Trophoblast cell (in vitro differentiated cells and primary cell): ENCODE results near the gene DYNC2H1.
"Not testable (repeated sequence)": the region's sequence is repeated elsewhere in the genome, so short reads cannot be mapped to it uniquely, and the experiment has no call there.

Experiments used
- DNase-seq, 2 donors: peaks; one replicate each; pipeline ENCODE4 v3.0.0-alpha.2; 2016
- H2AFZ ChIP-seq: 2 replicates; pipeline ENCODE4 v1.6.1; 2013; ENCODE audit warnings: low read length, moderate library complexity, mild to moderate bottlenecking; ENCODE audit not compliant: insufficient read depth, poor library complexity
- H2AK5ac ChIP-seq: 2 replicates; pipeline ENCODE4 v1.6.1; 2013; ENCODE audit warnings: mild to moderate bottlenecking, low read length
- H2BK120ac ChIP-seq: 2 replicates; pipeline ENCODE4 v1.6.1; 2013; ENCODE audit warnings: low read length, mild to moderate bottlenecking, moderate library complexity; ENCODE audit not compliant: insufficient read depth, poor library complexity
- H2BK12ac ChIP-seq: 2 replicates; pipeline ENCODE4 v1.6.1; 2013; ENCODE audit warnings: mild to moderate bottlenecking, low read length, moderate library complexity
- H2BK5ac ChIP-seq: 2 replicates; pipeline ENCODE4 v1.6.1; 2013; ENCODE audit warnings: low read length, low read depth, moderate library complexity, mild to moderate bottlenecking; ENCODE audit not compliant: poor library complexity
- H3K14ac ChIP-seq: 2 replicates; pipeline ENCODE4 v1.6.1; 2013; ENCODE audit warnings: mild to moderate bottlenecking, low read length
- H3K18ac ChIP-seq: 2 replicates; pipeline ENCODE4 v1.6.1; 2013; ENCODE audit warnings: mild to moderate bottlenecking, low read length
- H3K23ac ChIP-seq: 2 replicates; pipeline ENCODE4 v1.6.1; 2013; ENCODE audit warnings: low read length
- H3K27ac ChIP-seq: 2 replicates; pipeline ENCODE4 v1.5.1; 2013; ENCODE audit warnings: low read depth, mild to moderate bottlenecking, inconsistent platforms, low read length, moderate library complexity
- H3K27me3 ChIP-seq: 2 replicates; pipeline ENCODE4 v1.6.1; 2013; ENCODE audit warnings: inconsistent platforms, mild to moderate bottlenecking, low read length, moderate library complexity; ENCODE audit not compliant: insufficient read depth
- H3K36me3 ChIP-seq, 2 experiments: 1 replicate in 1 of 2; 2 replicates in 1 of 2; pipeline ENCODE4 v1.6.1; 2013; ENCODE audit warnings: low read length in 2 of 2, mild to moderate bottlenecking in 2 of 2, moderate library complexity in 1 of 2; ENCODE audit not compliant: insufficient read depth in 2 of 2, control insufficient read depth in 1 of 2
- H3K4ac ChIP-seq: 2 replicates; pipeline ENCODE4 v1.6.1; 2013; ENCODE audit warnings: low read depth, mild to moderate bottlenecking, low read length, moderate library complexity
- H3K4me1 ChIP-seq, 2 experiments: 1 replicate in 1 of 2; 2 replicates in 1 of 2; pipeline ENCODE4 v1.6.1; 2013; ENCODE audit warnings: low read length in 2 of 2, mild to moderate bottlenecking in 2 of 2, moderate library complexity in 1 of 2; ENCODE audit not compliant: insufficient read depth in 2 of 2, control insufficient read depth in 1 of 2
- H3K4me2 ChIP-seq: 2 replicates; pipeline ENCODE4 v1.6.1; 2013; ENCODE audit warnings: inconsistent platforms, mild to moderate bottlenecking, low read length, moderate library complexity
- H3K4me3 ChIP-seq: 2 replicates; pipeline ENCODE4 v1.5.1; 2013; ENCODE audit warnings: mild to moderate bottlenecking, low read depth, low read length, inconsistent platforms
- H3K79me1 ChIP-seq: one replicate; pipeline ENCODE4 v1.6.1; 2013; ENCODE audit warnings: low read length
- H3K79me2 ChIP-seq: 2 replicates; pipeline ENCODE4 v1.6.1; 2013; ENCODE audit warnings: low read length, mild to moderate bottlenecking; ENCODE audit not compliant: control insufficient read depth, insufficient read depth, poor library complexity
- H3K9ac ChIP-seq: 2 replicates; pipeline ENCODE4 v1.6.1; 2013; ENCODE audit warnings: mild to moderate bottlenecking, low read length
- H3K9me3 ChIP-seq: 2 replicates; pipeline ENCODE4 v1.6.1; 2013; ENCODE audit warnings: low read depth, mild to moderate bottlenecking, control low read depth, inconsistent platforms, low read length; ENCODE audit not compliant: insufficient read depth
- H4K12ac ChIP-seq: 2 replicates; pipeline ENCODE4 v1.6.1; 2013; ENCODE audit warnings: low read depth, mild to moderate bottlenecking, low read length, moderate library complexity
- H4K8ac ChIP-seq: 2 replicates; pipeline ENCODE4 v1.6.1; 2013; ENCODE audit warnings: low read depth, mild to moderate bottlenecking, low read length, moderate library complexity
- H4K91ac ChIP-seq: one replicate; pipeline ENCODE4 v1.6.1; 2013; ENCODE audit warnings: low read depth, mild to moderate bottlenecking, low read length, moderate library complexity
- WGBS: extraction: QIAGEN DNeasy Blood & Tissue Kit; methylation state at CpG from one replicate; pipeline ENCODE4 v1.1.7; 2013; ENCODE audit warnings: missing lambda C conversion rate; ENCODE audit not compliant: insufficient read length, insufficient coverage; ENCODE audit errors: extremely low coverage; 5-methylcytosine and 5-hydroxymethylcytosine counted together

Gene DYNC2H1

GRCh38 chr11:103368145-103368544 lies 258.9 kb downstream of the DYNC2H1 start:
- no peaks in the 10 kb centered on the region for H3K27me3 ChIP-seq
- no peak overlapping the region for H4K8ac ChIP-seq
- H3K4me2 ChIP-seq = no peak overlapping the region
- H3K4ac ChIP-seq = no peak overlapping the region
- H3K23ac ChIP-seq = no peak overlapping the region
- H2BK12ac ChIP-seq = no peak overlapping the region
- no peak overlapping the region for H2AFZ ChIP-seq
- no peak overlapping the region for H4K91ac ChIP-seq
- H3K9ac ChIP-seq = no peak overlapping the region
- H2AK5ac ChIP-seq = no peak overlapping the region
- H3K79me1 ChIP-seq = no peaks in the 10 kb centered on the region
- no peak overlapping the region for H3K14ac ChIP-seq
- H3K18ac ChIP-seq = no peak overlapping the region
- no peaks in the 10 kb centered on the region for H3K79me2 ChIP-seq
- no peak overlapping the region for H3K4me3 ChIP-seq
- no peak overlapping the region for H4K12ac ChIP-seq
- no peaks in the 10 kb centered on the region for H3K9me3 ChIP-seq
- no peaks in the 10 kb centered on the region for H3K36me3 ChIP-seq
- no peak for DNase-seq
- no peak overlapping the region for H2BK120ac ChIP-seq
- no peaks in the 10 kb centered on the region for H3K4me1 ChIP-seq
- H3K27ac ChIP-seq = no peak overlapping the region
- no CpG with 5 or more reads among the region's 1 CpG for WGBS
- H2BK5ac ChIP-seq = no peak overlapping the region

- no peak overlapping the region for H2AK5ac ChIP-seq
- DNase-seq = no peak
- no peak overlapping the region for H4K91ac ChIP-seq
- H2BK12ac ChIP-seq = no peak overlapping the region
- no CpG with 5 or more reads among the region's 1 CpG for WGBS
- H3K36me3 ChIP-seq = no peaks in the 10 kb centered on the region
- H2BK120ac ChIP-seq = no peak overlapping the region
- no peak overlapping the region for H4K12ac ChIP-seq
- no peaks in the 10 kb centered on the region for H3K79me1 ChIP-seq
- H3K79me2 ChIP-seq = no peaks in the 10 kb centered on the region
- no peak overlapping the region for H3K23ac ChIP-seq
- H3K18ac ChIP-seq = no peak overlapping the region
- no peak overlapping the region for H3K4me2 ChIP-seq
- H2BK5ac ChIP-seq = no peak overlapping the region
- no peak overlapping the region for H3K4me3 ChIP-seq
- no peak overlapping the region for H3K9ac ChIP-seq
- no peak overlapping the region for H3K14ac ChIP-seq
- no peak overlapping the region for H3K27ac ChIP-seq
- H3K4me1 ChIP-seq = no peaks in the 10 kb centered on the region
- H2AFZ ChIP-seq = no peak overlapping the region
- H4K8ac ChIP-seq = no peak overlapping the region
- no peaks in the 10 kb centered on the region for H3K27me3 ChIP-seq
- no peak overlapping the region for H3K4ac ChIP-seq
- peaks cover 2% of the 10 kb centered on the region for H3K9me3 ChIP-seq
These were observed 260.9 kb downstream of the DYNC2H1 start for GRCh38 chr11:103370076-103370475.

GRCh38 chr11:103372906-103373305 lies 263.7 kb downstream of the DYNC2H1 start:
- Histone ChIP-seq H3K36me3 (no peaks in the 10 kb centered on the region), H3K79me1 (no peaks in the 10 kb centered on the region), H3K4me1 (no peaks in the 10 kb centered on the region), H2BK120ac (no peak overlapping the region), H3K27me3 (no peaks in the 10 kb centered on the region), H2BK5ac (no peak overlapping the region), H2AK5ac (no peak overlapping the region), H3K27ac (no peak overlapping the region), H4K91ac (no peak overlapping the region), H3K79me2 (no peaks in the 10 kb centered on the region), H4K12ac (no peak overlapping the region), H3K4me2 (no peak overlapping the region), H3K4me3 (no peak overlapping the region), H2AFZ (no peak overlapping the region), H4K8ac (no peak overlapping the region), H3K9ac (no peak overlapping the region), H3K23ac (no peak overlapping the region), H3K18ac (no peak overlapping the region), H3K9me3 (peaks cover 5% of the 10 kb centered on the region), H3K14ac (no peak overlapping the region), H2BK12ac (no peak overlapping the region), H3K4ac (no peak overlapping the region)
- no peak for DNase-seq
- no CpG with 5 or more reads among the region's 2 CpGs for WGBS

GRCh38 chr11:103374227-103374626 lies 265.0 kb downstream of the DYNC2H1 start:
- not testable (repeated sequence) for H3K79me2 ChIP-seq, H2AK5ac ChIP-seq, H3K18ac ChIP-seq, H3K36me3 ChIP-seq, H4K8ac ChIP-seq, H3K27ac ChIP-seq, DNase-seq, H2BK12ac ChIP-seq, H3K9ac ChIP-seq, H3K27me3 ChIP-seq, H2AFZ ChIP-seq, H2BK5ac ChIP-seq, H4K91ac ChIP-seq, H2BK120ac ChIP-seq, H3K79me1 ChIP-seq, H3K9me3 ChIP-seq, H3K23ac ChIP-seq, H3K4me3 ChIP-seq, H3K4me2 ChIP-seq, H4K12ac ChIP-seq, H3K4ac ChIP-seq, H3K4me1 ChIP-seq, H3K14ac ChIP-seq
- no CpG with 5 or more reads among the region's 3 CpGs for WGBS
